D721Med (cell line): ENCODE data around the gene G6PC2.

ENCODE experiments used
- DNase-seq: peaks from one replicate; pipeline ENCODE4 v3.0.0; 2011; ENCODE audit warnings: low spot score; ENCODE audit not compliant: insufficient read length
- FAIRE-seq: peaks from 2 replicates; lab custom pipeline; 2011; peaks lifted over from hg19 to GRCh38; lab: Jason Lieb, UNC
- TF ChIP-seq, protein P1 (sequence below): IDR thresholded peaks from 2 replicates; pipeline ENCODE4 v1.5.1; 2012; ENCODE audit warnings: mild to moderate bottlenecking, control low read depth; ENCODE audit not compliant: insufficient read depth; ENCODE audit errors: missing control alignments

G6PC2 gene

DNA sequence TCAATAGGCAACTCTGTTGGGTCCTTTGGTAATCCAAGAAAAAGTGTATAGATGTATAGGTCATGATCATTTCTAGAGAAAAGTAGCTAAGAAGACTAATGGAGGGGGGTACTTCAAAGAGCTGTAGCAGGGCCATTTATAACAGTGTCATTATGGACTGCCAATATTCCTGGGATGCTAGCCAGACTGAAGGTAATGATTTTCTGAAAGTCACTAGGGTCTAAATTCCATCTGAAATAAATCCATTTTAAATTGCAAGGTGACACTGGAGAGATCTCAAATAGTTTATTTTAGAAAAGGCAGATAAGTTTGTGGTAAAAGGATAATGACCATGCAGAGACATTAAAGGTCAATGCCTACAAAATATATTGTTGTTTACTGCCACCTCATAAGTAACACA, 6.4 kb upstream of the G6PC2 start:
- TF ChIP-seq, protein P1, sequence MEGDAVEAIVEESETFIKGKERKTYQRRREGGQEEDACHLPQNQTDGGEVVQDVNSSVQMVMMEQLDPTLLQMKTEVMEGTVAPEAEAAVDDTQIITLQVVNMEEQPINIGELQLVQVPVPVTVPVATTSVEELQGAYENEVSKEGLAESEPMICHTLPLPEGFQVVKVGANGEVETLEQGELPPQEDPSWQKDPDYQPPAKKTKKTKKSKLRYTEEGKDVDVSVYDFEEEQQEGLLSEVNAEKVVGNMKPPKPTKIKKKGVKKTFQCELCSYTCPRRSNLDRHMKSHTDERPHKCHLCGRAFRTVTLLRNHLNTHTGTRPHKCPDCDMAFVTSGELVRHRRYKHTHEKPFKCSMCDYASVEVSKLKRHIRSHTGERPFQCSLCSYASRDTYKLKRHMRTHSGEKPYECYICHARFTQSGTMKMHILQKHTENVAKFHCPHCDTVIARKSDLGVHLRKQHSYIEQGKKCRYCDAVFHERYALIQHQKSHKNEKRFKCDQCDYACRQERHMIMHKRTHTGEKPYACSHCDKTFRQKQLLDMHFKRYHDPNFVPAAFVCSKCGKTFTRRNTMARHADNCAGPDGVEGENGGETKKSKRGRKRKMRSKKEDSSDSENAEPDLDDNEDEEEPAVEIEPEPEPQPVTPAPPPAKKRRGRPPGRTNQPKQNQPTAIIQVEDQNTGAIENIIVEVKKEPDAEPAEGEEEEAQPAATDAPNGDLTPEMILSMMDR = no peak
- DNase-seq (no peak), FAIRE-seq (no peak)

DNA sequence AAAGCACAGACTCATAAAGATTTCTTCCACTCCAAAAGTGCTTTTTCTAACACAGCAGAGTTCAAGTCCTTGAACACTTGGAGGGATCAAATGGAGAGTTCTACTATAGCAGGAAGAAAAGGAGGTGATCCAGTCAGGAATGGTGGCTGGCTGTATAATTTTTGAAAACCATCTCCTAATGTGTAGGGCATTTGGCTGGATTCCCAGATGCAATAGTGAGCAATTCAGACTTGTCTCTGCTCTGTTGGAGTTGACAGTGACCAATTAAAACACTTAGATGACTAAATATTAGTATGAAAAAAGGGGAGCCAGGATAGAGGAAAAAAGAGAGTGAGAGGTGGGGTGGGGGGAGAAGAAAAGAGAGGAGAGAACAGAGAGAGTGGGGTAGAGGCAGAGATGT, 5.3 kb upstream of the G6PC2 start:
- no peak for FAIRE-seq
- no peak for DNase-seq
- TF ChIP-seq, protein P1 = no peak

DNA sequence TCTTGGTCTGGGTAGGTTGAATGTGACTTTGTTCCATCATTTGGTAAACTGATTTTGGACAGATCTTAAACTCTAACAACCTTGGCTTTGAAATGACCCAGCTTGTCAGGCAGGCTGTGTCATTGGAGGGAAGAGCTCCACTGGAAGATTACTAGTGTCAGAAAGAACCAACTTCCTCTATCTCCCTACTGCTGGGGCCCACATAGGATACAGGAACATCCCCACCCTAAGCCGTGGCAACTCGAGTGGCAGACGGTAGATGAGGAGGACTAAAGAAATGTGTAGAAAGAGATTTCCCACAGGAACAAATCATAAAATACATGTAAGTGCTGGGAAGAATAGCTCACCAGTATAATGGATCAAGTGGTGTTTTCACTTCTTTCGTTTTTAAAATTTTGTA, 4.3 kb upstream of the G6PC2 start:
- FAIRE-seq (no peak), DNase-seq (no peak)
- TF ChIP-seq, protein P1 = no peak

DNA sequence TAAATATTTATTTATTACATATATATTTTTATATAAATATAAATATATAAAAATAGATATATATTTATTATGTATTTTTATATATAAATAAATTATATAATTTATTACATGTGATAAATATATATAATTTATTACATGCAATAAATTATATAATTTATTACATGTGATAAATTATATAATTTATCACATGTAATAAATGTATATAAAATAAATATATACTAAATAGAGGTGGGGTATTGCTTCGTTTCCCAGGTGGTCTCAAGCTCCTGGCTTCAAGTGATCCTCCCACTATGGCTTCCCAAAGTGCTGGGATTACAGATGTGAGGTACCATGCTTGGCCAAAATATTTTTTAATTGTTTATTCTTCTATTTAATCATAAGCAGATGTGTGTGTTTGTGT, 3.6 kb upstream of the G6PC2 start:
- no peak for FAIRE-seq
- TF ChIP-seq, protein P1 = no peak
- no peak for DNase-seq

DNA sequence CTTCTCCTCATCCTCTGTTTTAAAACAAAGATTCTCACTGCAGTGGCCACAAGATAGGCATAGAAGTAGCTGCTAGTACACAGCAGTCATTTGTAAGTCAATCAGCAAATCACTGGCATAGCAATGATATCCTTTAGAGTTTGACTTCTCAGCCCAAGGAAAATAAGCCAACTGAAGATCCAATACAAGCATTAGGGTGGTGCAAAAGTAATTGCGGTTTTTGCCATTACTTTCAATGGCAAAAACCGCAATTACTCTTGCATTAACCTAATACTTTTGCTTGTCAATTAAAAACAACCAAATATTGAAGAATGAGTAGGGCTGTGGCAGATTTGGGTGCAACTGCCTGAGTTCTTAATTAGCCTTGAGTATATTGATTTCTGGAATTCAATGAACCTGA, 2.8 kb downstream of the G6PC2 start:
- FAIRE-seq (no peak), DNase-seq (no peak)
- TF ChIP-seq, protein P1 = no peak

DNA sequence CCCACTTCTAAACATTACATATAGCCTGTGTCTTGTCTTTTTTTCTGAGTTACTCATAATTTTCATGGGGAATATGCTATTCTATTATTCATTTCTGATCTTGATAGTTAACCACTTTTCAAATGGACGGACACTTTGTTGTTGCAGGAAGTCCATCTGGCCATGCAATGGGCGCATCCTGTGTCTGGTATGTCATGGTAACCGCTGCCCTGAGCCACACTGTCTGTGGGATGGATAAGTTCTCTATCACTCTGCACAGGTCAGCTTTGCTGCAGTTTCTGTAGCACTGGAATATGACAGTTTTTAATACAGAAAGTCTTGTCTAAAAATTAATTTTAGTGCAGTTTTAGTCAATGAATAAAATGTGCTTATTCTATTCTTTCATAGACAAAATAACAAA, 3.3 kb downstream of the G6PC2 start:
- DNase-seq (no peak), FAIRE-seq (no peak)
- TF ChIP-seq, protein P1 = no peak

DNA sequence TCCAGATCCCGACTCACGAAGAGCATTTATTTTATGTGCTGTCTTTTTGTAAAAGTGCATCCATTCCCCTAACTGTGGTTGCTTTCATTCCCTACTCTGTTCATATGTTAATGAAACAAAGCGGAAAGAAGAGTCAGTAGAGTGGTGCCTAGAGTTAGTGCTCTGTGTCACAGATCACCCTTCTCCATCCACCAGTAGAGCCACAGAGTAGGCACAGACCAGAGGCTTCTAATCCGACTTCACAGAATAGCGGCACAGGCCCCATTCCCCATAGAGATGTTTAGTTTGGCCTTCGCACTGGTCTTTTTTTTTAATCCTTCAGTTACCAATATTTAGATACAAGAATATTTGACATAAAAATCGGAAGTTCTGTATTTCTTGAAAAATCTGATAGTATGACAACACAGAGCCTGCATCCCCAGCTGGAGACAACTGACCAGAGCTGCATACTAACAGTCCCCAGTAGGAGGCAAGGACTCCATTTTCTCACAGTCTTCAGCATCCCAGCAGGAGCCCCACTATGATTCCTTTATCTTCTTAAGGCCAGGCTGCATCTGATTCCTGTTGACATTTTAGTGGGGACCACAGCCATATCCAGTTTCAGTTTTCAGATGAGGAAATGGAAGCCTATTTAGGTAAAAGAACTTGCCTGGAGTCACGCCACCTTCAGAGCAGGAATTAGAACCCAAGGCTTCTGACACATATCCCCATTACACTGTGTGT, 7.0 kb downstream of the G6PC2 start:
- DNase-seq (no peak), FAIRE-seq (no peak)
- TF ChIP-seq, protein P1 = no peak
